DMS53 treated with DMSO at 0.1 percent for 48 hours (cell line): ENCODE measurements around the gene RHOBTB3.
"Not testable (repeated sequence)": the region's sequence is repeated elsewhere in the genome, so short reads cannot be mapped to it uniquely, and the experiment has no call there.

Experiments
- DNase-seq: peaks from one replicate; lab custom pipeline; 2025; ENCODE audit not compliant: unreplicated experiment; lab: John Stamatoyannopoulos, UW

The RHOBTB3 gene

GRCh38 chr5:95816341-95816740 lies 85.2 kb downstream of the RHOBTB3 start:
- no peak for DNase-seq

GRCh38 chr5:95816776-95817175 lies 85.6 kb downstream of the RHOBTB3 start:
- no peak for DNase-seq

GRCh38 chr5:95817430-95817829 lies 86.3 kb downstream of the RHOBTB3 start:
- DNase-seq: no peak

- no peak for DNase-seq
Measured at GRCh38 chr5:95818181-95819147, 87.3 kb downstream of the RHOBTB3 start.

- DNase-seq: no peak
Measured at GRCh38 chr5:95821110-95822021, 90.2 kb downstream of the RHOBTB3 start.

GRCh38 chr5:95822043-95822541 lies 91.0 kb downstream of the RHOBTB3 start:
- no peak for DNase-seq

GRCh38 chr5:95822542-95823181 lies 91.5 kb downstream of the RHOBTB3 start, which contains the start of gene GLRX:
TSS of gene GLRX (minus strand) at chr5:95822726. CDS start at chr5:95822662, 64 bp downstream.
- peak; percentile 36 for DNase-seq

GRCh38 chr5:95823218-95823737 lies 92.1 kb downstream of the RHOBTB3 start:
- no peak for DNase-seq

- peak; percentile 45 for DNase-seq
Measured at GRCh38 chr5:95823738-95824609, 92.8 kb downstream of the RHOBTB3 start.

GRCh38 chr5:95824747-95825146 lies 93.6 kb downstream of the RHOBTB3 start:
- DNase-seq: no peak

GRCh38 chr5:95825495-95825894 lies 94.4 kb downstream of the RHOBTB3 start:
- no peak for DNase-seq

GRCh38 chr5:95826949-95827891 lies 96.1 kb downstream of the RHOBTB3 start:
- DNase-seq: no peak

GRCh38 chr5:95827892-95828246 lies 96.7 kb downstream of the RHOBTB3 start:
- no peak for DNase-seq

- no peak for DNase-seq
Measured at GRCh38 chr5:95830226-95830625, 99.1 kb downstream of the RHOBTB3 start.

- DNase-seq: no peak
Measured at GRCh38 chr5:95832664-95833063, 101.5 kb downstream of the RHOBTB3 start.

- DNase-seq: no peak
Measured at GRCh38 chr5:95835682-95836385, 104.7 kb downstream of the RHOBTB3 start.

GRCh38 chr5:95836544-95836943 lies 105.4 kb downstream of the RHOBTB3 start:
- DNase-seq: no peak

GRCh38 chr5:95836971-95837370 lies 105.8 kb downstream of the RHOBTB3 start:
- not testable (repeated sequence) for DNase-seq
